GM12878 (cell line): ENCODE data around the gene MTMR4. TPM values are rescaled to one million over a fixed set of nuclear protein-coding genes. Genes with fewer than 3 reads are reported as not detected.

Experiments
- CBFB ChIP-seq: IDR thresholded peaks from 2 replicates; pipeline ENCODE4 v1.6.1; 2016; ENCODE audit warnings: antibody characterized with exemption, low read depth
- CEBPB ChIP-seq, 2 experiments: fragments of 150-350 bp in 1 of 2; IDR thresholded peaks; 2 replicates each; pipeline ENCODE4 v1.6.1; 2012 to 2014; ENCODE audit warnings: low read depth in 2 of 2, low read length in 2 of 2, borderline replicate concordance in 1 of 2, inconsistent platforms in 1 of 2
- CHD1 ChIP-seq: IDR thresholded peaks from 2 replicates; pipeline ENCODE4 v1.6.1; 2012; ENCODE audit warnings: low read depth, low read length, improper control_type of control experiment
- EP300 ChIP-seq, 2 experiments: fragments of 150-350 bp in 1 of 2; IDR thresholded peaks; 2 replicates each; pipeline ENCODE4 v1.6.1; 2011 to 2012; ENCODE audit warnings: low read depth in 2 of 2, low read length in 2 of 2, borderline replicate concordance in 1 of 2, improper control_type of control experiment in 1 of 2, inconsistent platforms in 1 of 2; ENCODE audit not compliant: control insufficient read depth in 1 of 2
- IKZF2 ChIP-seq, 2 experiments: fragments of 450-650 bp; IDR thresholded peaks; 2 replicates each; pipeline ENCODE4 v1.6.1; 2017; ENCODE audit warnings: mild to moderate bottlenecking in 2 of 2, moderate library complexity in 2 of 2
- IRF4 ChIP-seq: IDR thresholded peaks from 2 replicates; pipeline ENCODE4 v1.6.1; 2011; ENCODE audit warnings: low read depth, low read length
- JUND ChIP-seq: IDR thresholded peaks from 2 replicates; pipeline ENCODE4 v1.6.1; 2012; ENCODE audit warnings: low read depth, mild to moderate bottlenecking, low read length, improper control_type of control experiment, moderate library complexity
- MYB ChIP-seq: fragments of 150-350 bp; IDR thresholded peaks from 2 replicates; pipeline ENCODE4 v1.6.1; 2014; ENCODE audit warnings: mild to moderate bottlenecking, low read depth, low read length, borderline replicate concordance
- NBN ChIP-seq: fragments of 450-650 bp; IDR thresholded peaks from 2 replicates; pipeline ENCODE4 v1.6.1; 2016
- NR2C1 ChIP-seq: fragments of 450-650 bp; IDR thresholded peaks from 2 replicates; pipeline ENCODE4 v1.6.1; 2017; ENCODE audit warnings: antibody characterized with exemption, mild to moderate bottlenecking, moderate library complexity
- PAX8 ChIP-seq: fragments of 450-650 bp; IDR thresholded peaks from 2 replicates; pipeline ENCODE4 v1.6.1; 2017; ENCODE audit warnings: mild to moderate bottlenecking, moderate library complexity
- POLR2A ChIP-seq: IDR thresholded peaks from 2 replicates; pipeline ENCODE4 v1.6.1; 2011; ENCODE audit warnings: low read depth, mild to moderate bottlenecking, low read length
- POU2F2 ChIP-seq: IDR thresholded peaks from 3 replicates; pipeline ENCODE4 v1.6.1; 2011; ENCODE audit warnings: low read depth, mild to moderate bottlenecking, low read length, borderline replicate concordance
- RB1 ChIP-seq: fragments of 450-650 bp; formaldehyde crosslinking; IDR thresholded peaks from 2 replicates; pipeline ENCODE4 v1.6.1; 2017; ENCODE audit warnings: mild to moderate bottlenecking, borderline replicate concordance
- SMAD1 ChIP-seq: fragments of 450-650 bp; IDR thresholded peaks from 2 replicates; pipeline ENCODE4 v1.6.1; 2018; ENCODE audit warnings: mild to moderate bottlenecking, low read depth; ENCODE audit not compliant: partially characterized antibody
- SMARCA5 ChIP-seq: fragments of 450-650 bp; IDR thresholded peaks from 2 replicates; pipeline ENCODE4 v1.6.1; 2017; ENCODE audit warnings: mild to moderate bottlenecking
- SP1 ChIP-seq: IDR thresholded peaks from one replicate; pipeline ENCODE4 v1.6.1; 2011; ENCODE audit warnings: low read depth, low read length
- SREBF2 ChIP-seq: IDR thresholded peaks from 2 replicates; pipeline ENCODE4 v1.6.1; 2012; ENCODE audit warnings: mild to moderate bottlenecking, low read length
- SRF ChIP-seq, 2 experiments: IDR thresholded peaks; 2 replicates each; pipeline ENCODE4 v1.6.1; 2011; ENCODE audit warnings: low read depth in 2 of 2, low read length in 2 of 2, mild to moderate bottlenecking in 1 of 2, moderate library complexity in 1 of 2
- ZNF622 ChIP-seq: fragments of 450-650 bp; IDR thresholded peaks from 2 replicates; pipeline ENCODE4 v1.6.1; 2017; ENCODE audit warnings: mild to moderate bottlenecking, inconsistent platforms
- polyA plus RNA-seq, 11 experiments: library from polyadenylated mRNA; depleted of rRNA in 4 of 11; unstranded in 6 of 11; stranded (reverse) in 5 of 11; fragments of >200 nt; fragmentation: Nextera tagmentation in 4 of 11; fragmentation: Illumina TruSeq in 1 of 11; extraction: Ambion mirVana in 4 of 11; extraction: Trizol in 1 of 11; gene quantifications; 1 replicate in 1 of 11; 2 replicates in 10 of 11; pipeline versions ENCODE4 v1.2.1 to v1.2.3, GENCODE V29; 2011 to 2016; ENCODE audit warnings: inconsistent platforms in 2 of 11, missing spikeins in 2 of 11, low read depth in 1 of 11
- total RNA-seq, 4 experiments: library from RNA; depleted of rRNA in 3 of 4; stranded (reverse); fragments of >200 nt in 3 of 4; fragmentation: Illumina TruSeq in 1 of 4; extraction: Trizol in 1 of 4; gene quantifications; 2 replicates each; pipeline versions ENCODE4 v1.2.1 to v1.2.3, GENCODE V29; 2013 to 2021
- TF ChIP-seq, protein P1 (sequence below): fragments of 450-650 bp; IDR thresholded peaks from 2 replicates; pipeline ENCODE4 v1.6.1; 2017; ENCODE audit warnings: mild to moderate bottlenecking, moderate library complexity
- TF ChIP-seq, protein P2 (sequence below): fragments of 450-650 bp; IDR thresholded peaks from 2 replicates; pipeline ENCODE4 v1.6.1; 2017; ENCODE audit warnings: antibody characterized with exemption, mild to moderate bottlenecking, moderate library complexity
- TF ChIP-seq, protein P3 (sequence below): IDR thresholded peaks from 2 replicates; pipeline ENCODE4 v1.6.1; 2012; ENCODE audit warnings: low read depth, low read length, improper control_type of control experiment
- TF ChIP-seq, protein P4 (sequence below), 3 experiments: IDR thresholded peaks in 2 of 3; conservative IDR thresholded peaks in 1 of 3; 2 replicates each; pipeline ENCODE4 v1.5.1; 2011; ENCODE audit warnings: low read depth in 3 of 3, low read length in 3 of 3, mild to moderate bottlenecking in 3 of 3, control low read depth in 2 of 3, moderate library complexity in 2 of 3, inconsistent platforms in 1 of 3, mixed read lengths in 1 of 3; ENCODE audit not compliant: control insufficient read depth in 2 of 3, insufficient read depth in 1 of 3; ENCODE audit errors: extremely low read depth in 1 of 3

The MTMR4 gene
- total and polyA plus RNA-seq, 10 of the 15 experiments (the other 5 are each of a cell fraction or from before 2014, with no cell fraction given) = 12.8 to 127 (median 53.2) TPM

DNA sequence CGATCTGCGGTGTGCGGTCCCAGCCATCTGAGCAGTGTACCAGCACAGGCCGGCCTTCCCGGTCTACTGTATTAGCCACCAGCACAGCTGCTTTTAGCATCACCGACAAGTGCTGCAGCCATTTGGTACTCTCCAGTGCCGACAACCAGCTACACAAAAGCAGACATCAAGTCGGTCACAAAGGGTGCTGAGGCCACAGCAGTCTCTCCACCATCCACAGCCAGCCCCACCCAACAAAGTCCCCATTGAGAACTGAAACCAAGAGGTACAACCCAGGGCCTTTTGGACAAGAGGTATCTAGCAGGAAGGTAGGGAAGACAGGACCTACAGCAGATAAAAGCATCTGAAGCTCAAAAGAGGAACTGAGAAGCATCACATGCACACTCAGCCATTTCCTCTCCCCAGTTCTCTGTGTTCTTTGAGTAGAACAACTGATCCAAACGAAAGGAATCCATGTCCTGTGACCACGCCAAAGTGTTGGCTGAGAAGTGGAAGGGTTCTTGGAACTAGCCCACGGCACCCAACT, 9.5 kb downstream of the MTMR4 start (continued):
- TF ChIP-seq, protein P1, sequence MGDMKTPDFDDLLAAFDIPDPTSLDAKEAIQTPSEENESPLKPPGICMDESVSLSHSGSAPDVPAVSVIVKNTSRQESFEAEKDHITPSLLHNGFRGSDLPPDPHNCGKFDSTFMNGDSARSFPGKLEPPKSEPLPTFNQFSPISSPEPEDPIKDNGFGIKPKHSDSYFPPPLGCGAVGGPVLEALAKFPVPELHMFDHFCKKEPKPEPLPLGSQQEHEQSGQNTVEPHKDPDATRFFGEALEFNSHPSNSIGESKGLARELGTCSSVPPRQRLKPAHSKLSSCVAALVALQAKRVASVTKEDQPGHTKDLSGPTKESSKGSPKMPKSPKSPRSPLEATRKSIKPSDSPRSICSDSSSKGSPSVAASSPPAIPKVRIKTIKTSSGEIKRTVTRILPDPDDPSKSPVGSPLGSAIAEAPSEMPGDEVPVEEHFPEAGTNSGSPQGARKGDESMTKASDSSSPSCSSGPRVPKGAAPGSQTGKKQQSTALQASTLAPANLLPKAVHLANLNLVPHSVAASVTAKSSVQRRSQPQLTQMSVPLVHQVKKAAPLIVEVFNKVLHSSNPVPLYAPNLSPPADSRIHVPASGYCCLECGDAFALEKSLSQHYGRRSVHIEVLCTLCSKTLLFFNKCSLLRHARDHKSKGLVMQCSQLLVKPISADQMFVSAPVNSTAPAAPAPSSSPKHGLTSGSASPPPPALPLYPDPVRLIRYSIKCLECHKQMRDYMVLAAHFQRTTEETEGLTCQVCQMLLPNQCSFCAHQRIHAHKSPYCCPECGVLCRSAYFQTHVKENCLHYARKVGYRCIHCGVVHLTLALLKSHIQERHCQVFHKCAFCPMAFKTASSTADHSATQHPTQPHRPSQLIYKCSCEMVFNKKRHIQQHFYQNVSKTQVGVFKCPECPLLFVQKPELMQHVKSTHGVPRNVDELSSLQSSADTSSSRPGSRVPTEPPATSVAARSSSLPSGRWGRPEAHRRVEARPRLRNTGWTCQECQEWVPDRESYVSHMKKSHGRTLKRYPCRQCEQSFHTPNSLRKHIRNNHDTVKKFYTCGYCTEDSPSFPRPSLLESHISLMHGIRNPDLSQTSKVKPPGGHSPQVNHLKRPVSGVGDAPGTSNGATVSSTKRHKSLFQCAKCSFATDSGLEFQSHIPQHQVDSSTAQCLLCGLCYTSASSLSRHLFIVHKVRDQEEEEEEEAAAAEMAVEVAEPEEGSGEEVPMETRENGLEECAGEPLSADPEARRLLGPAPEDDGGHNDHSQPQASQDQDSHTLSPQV = no peak
- TF ChIP-seq, protein P2, sequence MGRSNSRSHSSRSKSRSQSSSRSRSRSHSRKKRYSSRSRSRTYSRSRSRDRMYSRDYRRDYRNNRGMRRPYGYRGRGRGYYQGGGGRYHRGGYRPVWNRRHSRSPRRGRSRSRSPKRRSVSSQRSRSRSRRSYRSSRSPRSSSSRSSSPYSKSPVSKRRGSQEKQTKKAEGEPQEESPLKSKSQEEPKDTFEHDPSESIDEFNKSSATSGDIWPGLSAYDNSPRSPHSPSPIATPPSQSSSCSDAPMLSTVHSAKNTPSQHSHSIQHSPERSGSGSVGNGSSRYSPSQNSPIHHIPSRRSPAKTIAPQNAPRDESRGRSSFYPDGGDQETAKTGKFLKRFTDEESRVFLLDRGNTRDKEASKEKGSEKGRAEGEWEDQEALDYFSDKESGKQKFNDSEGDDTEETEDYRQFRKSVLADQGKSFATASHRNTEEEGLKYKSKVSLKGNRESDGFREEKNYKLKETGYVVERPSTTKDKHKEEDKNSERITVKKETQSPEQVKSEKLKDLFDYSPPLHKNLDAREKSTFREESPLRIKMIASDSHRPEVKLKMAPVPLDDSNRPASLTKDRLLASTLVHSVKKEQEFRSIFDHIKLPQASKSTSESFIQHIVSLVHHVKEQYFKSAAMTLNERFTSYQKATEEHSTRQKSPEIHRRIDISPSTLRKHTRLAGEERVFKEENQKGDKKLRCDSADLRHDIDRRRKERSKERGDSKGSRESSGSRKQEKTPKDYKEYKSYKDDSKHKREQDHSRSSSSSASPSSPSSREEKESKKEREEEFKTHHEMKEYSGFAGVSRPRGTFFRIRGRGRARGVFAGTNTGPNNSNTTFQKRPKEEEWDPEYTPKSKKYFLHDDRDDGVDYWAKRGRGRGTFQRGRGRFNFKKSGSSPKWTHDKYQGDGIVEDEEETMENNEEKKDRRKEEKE = no peak
- TF ChIP-seq MYB (no peak), CEBPB (IDR thresholded peaks at IDR 0.05; ENCODE audit: borderline replicate concordance in 1 of 2, low read depth in 2 of 2, low read length in 2 of 2) (no peak), CHD1 (no peak), ZNF622 (no peak), RB1 (no peak), IKZF2 (IDR thresholded peaks at IDR 0.05) (peak; percentile 94), NBN (peak; percentile 78; the same call in 1 of the 2 replicates), POU2F2 (no peak), POLR2A (no peak; the same call in 1 of the 2 replicates), SRF (IDR thresholded peaks at IDR 0.05; ENCODE audit: low read depth in 2 of 2, low read length in 2 of 2) (no peak), PAX8 (no peak), EP300 (IDR thresholded peaks at IDR 0.05; ENCODE audit: borderline replicate concordance in 1 of 2, control insufficient read depth in 1 of 2, low read depth in 2 of 2, low read length in 2 of 2) (peak in 1 of 2 experiments; percentile 88; a peak in 2 of 4 replicates), IRF4 (peak; percentile 97), SMAD1 (no peak), SMARCA5 (no peak), NR2C1 (no peak), SP1 (no peak), CBFB (no peak), JUND (no peak), SREBF2 (no peak)
- TF ChIP-seq, protein P3, sequence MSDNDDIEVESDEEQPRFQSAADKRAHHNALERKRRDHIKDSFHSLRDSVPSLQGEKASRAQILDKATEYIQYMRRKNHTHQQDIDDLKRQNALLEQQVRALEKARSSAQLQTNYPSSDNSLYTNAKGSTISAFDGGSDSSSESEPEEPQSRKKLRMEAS = no peak
- TF ChIP-seq, protein P4, sequence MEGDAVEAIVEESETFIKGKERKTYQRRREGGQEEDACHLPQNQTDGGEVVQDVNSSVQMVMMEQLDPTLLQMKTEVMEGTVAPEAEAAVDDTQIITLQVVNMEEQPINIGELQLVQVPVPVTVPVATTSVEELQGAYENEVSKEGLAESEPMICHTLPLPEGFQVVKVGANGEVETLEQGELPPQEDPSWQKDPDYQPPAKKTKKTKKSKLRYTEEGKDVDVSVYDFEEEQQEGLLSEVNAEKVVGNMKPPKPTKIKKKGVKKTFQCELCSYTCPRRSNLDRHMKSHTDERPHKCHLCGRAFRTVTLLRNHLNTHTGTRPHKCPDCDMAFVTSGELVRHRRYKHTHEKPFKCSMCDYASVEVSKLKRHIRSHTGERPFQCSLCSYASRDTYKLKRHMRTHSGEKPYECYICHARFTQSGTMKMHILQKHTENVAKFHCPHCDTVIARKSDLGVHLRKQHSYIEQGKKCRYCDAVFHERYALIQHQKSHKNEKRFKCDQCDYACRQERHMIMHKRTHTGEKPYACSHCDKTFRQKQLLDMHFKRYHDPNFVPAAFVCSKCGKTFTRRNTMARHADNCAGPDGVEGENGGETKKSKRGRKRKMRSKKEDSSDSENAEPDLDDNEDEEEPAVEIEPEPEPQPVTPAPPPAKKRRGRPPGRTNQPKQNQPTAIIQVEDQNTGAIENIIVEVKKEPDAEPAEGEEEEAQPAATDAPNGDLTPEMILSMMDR (IDR thresholded peaks at IDR 0.05 in 2 of 3, conservative IDR thresholded peaks at IDR 0.05 in 1 of 3; ENCODE audit: control insufficient read depth in 2 of 3, extremely low read depth in 1 of 3, insufficient read depth in 1 of 3, low read depth in 3 of 3, low read length in 3 of 3) = no peak
